Panc1 (cell line): ENCODE results near the gene SNRNP25. TPM values are rescaled to one million over a fixed set of nuclear protein-coding genes. Genes with fewer than 3 reads are reported as not detected.
A peak's percentile ranks its signal among the peaks of the same experiment; 100 is the strongest.

ENCODE experiments used
- ATAC-seq: fragments of 200-7000 bp; cut with Tn5 transposase; 2 replicates; pipeline ENCODE4 v1.9.1; 2020; ENCODE audit warnings: mild to moderate bottlenecking, moderate library complexity
- BruUV-seq: library from RNA; stranded (reverse); fragments of 400-500 nt; replicated peaks from 2 replicates; lab custom pipeline; 2021; lab: Mats Ljungman, UMichigan
- CTCF ChIA-PET: fragments of 300-600 bp; sonication (Branson Sonifier 250); formaldehyde crosslinking; loops from one replicate; lab custom pipeline; 2022; ENCODE audit warnings: antibody characterized with exemption; lab: Charles Lee
- POLR2A ChIA-PET: fragments of 300-600 bp; sonication (Branson Sonifier 250); formaldehyde crosslinking; loops from one replicate; lab custom pipeline; 2022; ENCODE audit warnings: antibody characterized with exemption; lab: Charles Lee
- DNase-seq: peaks from one replicate; pipeline ENCODE4 v3.0.0-alpha.2; 2010; ENCODE audit warnings: low read depth, low spot score
- H3K27ac ChIP-seq: 2 replicates; pipeline ENCODE4 v1.5.1; 2011; ENCODE audit warnings: mild to moderate bottlenecking, low read length, inconsistent platforms
- H3K27me3 ChIP-seq: fragments of 200-500 bp; sonication (Bioruptor generic); 2 replicates; pipeline ENCODE4 v1.6.0; 2014; ENCODE audit warnings: low read length, inconsistent platforms; ENCODE audit not compliant: control insufficient read depth, insufficient read depth
- H3K36me3 ChIP-seq: fragments of 200-500 bp; sonication (Bioruptor generic); 2 replicates; pipeline ENCODE4 v1.5.1; 2014; ENCODE audit warnings: inconsistent platforms, mild to moderate bottlenecking, low read length, moderate library complexity; ENCODE audit not compliant: control insufficient read depth, insufficient read depth
- H3K4me1 ChIP-seq: 2 replicates; pipeline ENCODE4 v1.5.1; 2011; ENCODE audit warnings: inconsistent platforms, mild to moderate bottlenecking, low read length, moderate library complexity; ENCODE audit not compliant: control insufficient read depth, insufficient read depth
- H3K4me3 ChIP-seq, 2 experiments: 2 replicates each; pipeline ENCODE4 v1.5.1; 2011 to 2012; ENCODE audit warnings: low read depth in 2 of 2, low read length in 2 of 2, mild to moderate bottlenecking in 2 of 2, inconsistent platforms in 1 of 2, moderate library complexity in 1 of 2
- H3K9me3 ChIP-seq: fragments of 200-500 bp; sonication (Bioruptor generic); 2 replicates; pipeline ENCODE4 v1.5.1; 2014; ENCODE audit warnings: low read depth, mild to moderate bottlenecking, inconsistent platforms, low read length, moderate library complexity; ENCODE audit not compliant: control insufficient read depth, insufficient read depth
- POLR2AphosphoS5 ChIP-seq: IDR thresholded peaks from 2 replicates; pipeline ENCODE4 v1.6.1; 2012; ENCODE audit warnings: mild to moderate bottlenecking, low read depth, low read length, moderate library complexity
- SIN3A ChIP-seq: IDR thresholded peaks from 2 replicates; pipeline ENCODE4 v1.6.1; 2012; ENCODE audit warnings: low read depth, mild to moderate bottlenecking, low read length, moderate library complexity, borderline replicate concordance; ENCODE audit not compliant: insufficient read depth
- TCF7L2 ChIP-seq: IDR thresholded peaks from 2 replicates; pipeline ENCODE4 v1.6.1; 2011; ENCODE audit warnings: mild to moderate bottlenecking, low read depth, low read length, inconsistent platforms
- in situ Hi-C: cut with HindIII; loops from 2 replicates; pipeline ENCODE4 v1.10.0; 2016; ENCODE audit warnings: low sequenced_read_pairs, low pct_unique_long_range_greater_than_20kb
- intact Hi-C: fragments of 100-400 bp; cut with micrococcal nuclease; formaldehyde crosslinking; loops from one replicate; pipeline ENCODE4 v1.10.0; 2022; ENCODE audit not compliant: unreplicated experiment
- total RNA-seq: library from RNA; stranded (reverse); gene quantifications from one replicate; pipeline ENCODE4 v1.2.1, GENCODE V29; 2021; ENCODE audit not compliant: unreplicated experiment
- TF ChIP-seq, protein P1 (sequence below), 2 experiments: IDR thresholded peaks; 2 replicates each; pipeline ENCODE4 v1.6.1; 2011 to 2012; ENCODE audit warnings: low read depth in 2 of 2, control low read depth in 1 of 2, low read length in 1 of 2, mild to moderate bottlenecking in 1 of 2, moderate library complexity in 1 of 2; ENCODE audit not compliant: insufficient read depth in 1 of 2
- TF ChIP-seq, protein P2 (sequence below): fragments of 450-650 bp; IDR thresholded peaks from 2 replicates; pipeline ENCODE4 v1.5.1; 2017; ENCODE audit warnings: mild to moderate bottlenecking

Gene SNRNP25
- total RNA-seq, 1 experiment from 2014 or later = 83.5 TPM

DNA sequence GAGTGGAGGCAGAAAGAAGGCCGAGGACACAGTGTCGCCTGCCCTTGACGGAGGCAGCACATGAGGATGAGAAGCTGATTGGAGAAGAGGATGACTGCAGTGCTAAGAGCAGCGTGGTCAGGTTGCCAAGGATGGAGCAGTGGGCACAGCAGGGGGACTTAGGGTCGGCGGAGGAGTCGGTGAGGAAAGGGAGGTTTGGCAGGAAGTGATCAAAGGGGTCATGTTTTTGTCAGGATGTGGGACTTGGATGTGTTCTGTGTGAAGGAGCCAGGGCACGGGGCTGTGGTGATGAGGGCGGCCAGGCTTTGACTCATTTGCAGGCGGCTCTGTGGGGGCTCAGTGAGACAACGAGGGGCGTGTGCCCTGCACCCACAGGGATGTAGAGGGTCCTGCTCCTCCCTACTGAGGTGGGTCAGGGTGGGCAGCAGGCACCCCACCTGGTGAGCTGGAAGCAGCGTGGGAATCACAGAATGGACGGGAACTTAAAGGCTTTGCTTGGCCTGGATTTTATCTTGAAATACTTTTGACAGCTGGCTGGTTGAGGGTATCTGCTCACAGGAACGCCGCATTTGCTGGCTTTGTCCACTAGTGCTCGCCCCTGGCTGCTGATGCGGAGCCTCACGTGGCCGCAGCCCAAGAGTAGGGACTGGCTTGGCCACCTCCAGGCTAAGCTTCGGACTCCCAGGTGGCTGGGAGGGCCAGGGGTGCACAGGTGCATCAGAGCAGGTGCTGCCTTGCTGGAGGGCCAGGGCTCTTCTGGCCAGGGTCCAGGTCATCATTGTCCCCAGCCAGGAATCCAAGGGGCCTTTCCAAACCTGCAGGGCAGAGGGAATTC, 30.4 kb downstream of the SNRNP25 start:
- Histone ChIP-seq H3K36me3 (no peaks in the 10 kb centered on the region), H3K9me3 (no peaks in the 10 kb centered on the region), H3K27ac (peak overlapping the region; percentile 74), H3K4me1 (peaks cover 25% of the 10 kb centered on the region), H3K4me3 (no peak overlapping the region), H3K27me3 (no peaks in the 10 kb centered on the region)
- peak; percentile 51 for ATAC-seq
- intact Hi-C loops (no loop called here), in situ Hi-C loops (no loop called here)
- ChIA-PET CTCF (interaction anchor here (1.0 to 2.3 kb wide), 2 partner anchors 9 to 18 kb away, joined by 3 to 8 read pairs; no protein-coding TSS in a partner anchor), POLR2A (no interaction called here)
- no peak for DNase-seq
- BruUV-seq = TSS peak; percentile 72
- TF ChIP-seq, protein P1, sequence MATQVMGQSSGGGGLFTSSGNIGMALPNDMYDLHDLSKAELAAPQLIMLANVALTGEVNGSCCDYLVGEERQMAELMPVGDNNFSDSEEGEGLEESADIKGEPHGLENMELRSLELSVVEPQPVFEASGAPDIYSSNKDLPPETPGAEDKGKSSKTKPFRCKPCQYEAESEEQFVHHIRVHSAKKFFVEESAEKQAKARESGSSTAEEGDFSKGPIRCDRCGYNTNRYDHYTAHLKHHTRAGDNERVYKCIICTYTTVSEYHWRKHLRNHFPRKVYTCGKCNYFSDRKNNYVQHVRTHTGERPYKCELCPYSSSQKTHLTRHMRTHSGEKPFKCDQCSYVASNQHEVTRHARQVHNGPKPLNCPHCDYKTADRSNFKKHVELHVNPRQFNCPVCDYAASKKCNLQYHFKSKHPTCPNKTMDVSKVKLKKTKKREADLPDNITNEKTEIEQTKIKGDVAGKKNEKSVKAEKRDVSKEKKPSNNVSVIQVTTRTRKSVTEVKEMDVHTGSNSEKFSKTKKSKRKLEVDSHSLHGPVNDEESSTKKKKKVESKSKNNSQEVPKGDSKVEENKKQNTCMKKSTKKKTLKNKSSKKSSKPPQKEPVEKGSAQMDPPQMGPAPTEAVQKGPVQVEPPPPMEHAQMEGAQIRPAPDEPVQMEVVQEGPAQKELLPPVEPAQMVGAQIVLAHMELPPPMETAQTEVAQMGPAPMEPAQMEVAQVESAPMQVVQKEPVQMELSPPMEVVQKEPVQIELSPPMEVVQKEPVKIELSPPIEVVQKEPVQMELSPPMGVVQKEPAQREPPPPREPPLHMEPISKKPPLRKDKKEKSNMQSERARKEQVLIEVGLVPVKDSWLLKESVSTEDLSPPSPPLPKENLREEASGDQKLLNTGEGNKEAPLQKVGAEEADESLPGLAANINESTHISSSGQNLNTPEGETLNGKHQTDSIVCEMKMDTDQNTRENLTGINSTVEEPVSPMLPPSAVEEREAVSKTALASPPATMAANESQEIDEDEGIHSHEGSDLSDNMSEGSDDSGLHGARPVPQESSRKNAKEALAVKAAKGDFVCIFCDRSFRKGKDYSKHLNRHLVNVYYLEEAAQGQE (IDR thresholded peaks at IDR 0.05; ENCODE audit: insufficient read depth in 1 of 2, low read depth in 2 of 2, low read length in 1 of 2) = no peak
- TF ChIP-seq TCF7L2 (no peak), POLR2AphosphoS5 (no peak), SIN3A (no peak)
- TF ChIP-seq, protein P2, sequence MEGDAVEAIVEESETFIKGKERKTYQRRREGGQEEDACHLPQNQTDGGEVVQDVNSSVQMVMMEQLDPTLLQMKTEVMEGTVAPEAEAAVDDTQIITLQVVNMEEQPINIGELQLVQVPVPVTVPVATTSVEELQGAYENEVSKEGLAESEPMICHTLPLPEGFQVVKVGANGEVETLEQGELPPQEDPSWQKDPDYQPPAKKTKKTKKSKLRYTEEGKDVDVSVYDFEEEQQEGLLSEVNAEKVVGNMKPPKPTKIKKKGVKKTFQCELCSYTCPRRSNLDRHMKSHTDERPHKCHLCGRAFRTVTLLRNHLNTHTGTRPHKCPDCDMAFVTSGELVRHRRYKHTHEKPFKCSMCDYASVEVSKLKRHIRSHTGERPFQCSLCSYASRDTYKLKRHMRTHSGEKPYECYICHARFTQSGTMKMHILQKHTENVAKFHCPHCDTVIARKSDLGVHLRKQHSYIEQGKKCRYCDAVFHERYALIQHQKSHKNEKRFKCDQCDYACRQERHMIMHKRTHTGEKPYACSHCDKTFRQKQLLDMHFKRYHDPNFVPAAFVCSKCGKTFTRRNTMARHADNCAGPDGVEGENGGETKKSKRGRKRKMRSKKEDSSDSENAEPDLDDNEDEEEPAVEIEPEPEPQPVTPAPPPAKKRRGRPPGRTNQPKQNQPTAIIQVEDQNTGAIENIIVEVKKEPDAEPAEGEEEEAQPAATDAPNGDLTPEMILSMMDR = no peak

DNA sequence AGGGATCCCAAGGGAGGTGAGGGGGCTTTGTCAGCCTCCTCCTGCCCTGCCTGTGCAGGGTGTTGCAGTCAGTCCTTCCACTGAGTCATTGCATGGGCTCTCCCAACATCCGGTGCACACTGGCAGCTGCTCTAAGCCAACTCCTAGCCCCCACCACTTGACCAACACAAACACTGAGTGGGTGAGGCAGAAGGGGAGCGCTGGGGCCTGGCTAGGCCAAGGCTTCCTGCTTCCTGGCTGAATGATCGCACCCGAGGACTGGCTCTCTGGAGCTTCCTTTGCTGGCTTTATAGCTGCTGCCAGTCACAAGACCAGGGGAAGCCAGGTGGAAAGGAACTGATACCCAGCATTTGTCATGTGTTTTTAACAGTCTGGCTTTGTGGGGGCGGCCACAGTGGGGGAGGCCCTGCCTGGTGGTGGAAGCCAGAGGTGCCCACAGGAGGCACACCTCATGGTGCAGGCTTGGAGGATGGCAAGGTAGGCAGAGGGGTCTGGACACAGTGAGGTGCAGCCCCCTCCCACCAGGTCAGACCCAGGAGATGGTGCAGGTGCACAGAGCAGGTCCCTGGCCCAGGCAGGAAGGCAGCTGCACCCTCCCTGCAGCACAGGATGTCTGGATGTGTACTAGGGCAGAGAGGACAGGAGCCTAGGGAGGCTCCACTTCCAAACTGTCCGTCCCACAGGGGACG, 31.2 kb downstream of the SNRNP25 start:
- CTCF ChIA-PET = interaction anchor here (1.0 to 2.3 kb wide), 2 partner anchors 10 to 19 kb away, joined by 3 to 8 read pairs; no protein-coding TSS in a partner anchor

More for the DNA sequence above, 31.2 kb downstream of the SNRNP25 start:
- Histone ChIP-seq H3K9me3 (no peaks in the 10 kb centered on the region), H3K27ac (peak overlapping the region; percentile 74), H3K36me3 (no peaks in the 10 kb centered on the region), H3K4me3 (no peak overlapping the region), H3K27me3 (no peaks in the 10 kb centered on the region), H3K4me1 (peaks cover 23% of the 10 kb centered on the region)
- DNase-seq (peak; percentile 61), ATAC-seq (peak; percentile 80)
- in situ Hi-C loops (no loop called here), intact Hi-C loops (no loop called here)
- no TSS peak for BruUV-seq
- POLR2A ChIA-PET = no interaction called here
- peak; percentile 17; the same call in 1 of the 2 replicates for TF ChIP-seq POLR2AphosphoS5
- TF ChIP-seq, protein P1 (IDR thresholded peaks at IDR 0.05; ENCODE audit: insufficient read depth in 1 of 2, low read depth in 2 of 2, low read length in 1 of 2) = no peak
